GM21423 (cell line): ENCODE data around the gene DLG2.
"Not testable (repeated sequence)": the region's sequence is repeated elsewhere in the genome, so short reads cannot be mapped to it uniquely, and the experiment has no call there.

Experiments
- ATAC-seq: cut with Tn5 transposase; IDR thresholded peaks from one replicate; pipeline ENCODE4 v1.9.1; 2021; ENCODE audit warnings: mild to moderate bottlenecking, moderate library complexity; ENCODE audit not compliant: unreplicated experiment

DLG2 gene

GRCh38 chr11:85044911-85045310 is 582.2 kb downstream of the DLG2 start:
- no peak for ATAC-seq

GRCh38 chr11:85042361-85042760 is 584.8 kb downstream of the DLG2 start:
- no peak for ATAC-seq

DNA sequence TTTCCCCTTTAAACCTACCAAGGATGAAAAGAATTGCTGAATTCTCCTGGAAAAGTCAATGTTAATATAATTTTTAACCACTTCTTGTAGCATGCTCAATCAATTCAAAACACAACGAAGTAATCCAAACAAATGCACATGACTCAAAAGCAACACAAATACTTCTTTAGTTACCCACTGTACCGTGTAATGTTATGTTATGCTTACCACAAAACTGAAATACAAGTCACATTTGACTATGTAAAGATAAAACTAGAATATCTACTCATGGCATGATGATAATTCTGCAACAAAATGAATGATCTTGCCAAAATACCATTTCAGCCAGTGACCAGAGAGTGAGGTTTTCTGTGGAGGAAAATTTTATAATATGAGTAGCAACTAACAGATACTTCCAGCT is 587.0 kb downstream of the DLG2 start:
- ATAC-seq, result no peak

GRCh38 chr11:85029964-85030363 is 597.2 kb downstream of the DLG2 start:
- ATAC-seq, result no peak

DNA sequence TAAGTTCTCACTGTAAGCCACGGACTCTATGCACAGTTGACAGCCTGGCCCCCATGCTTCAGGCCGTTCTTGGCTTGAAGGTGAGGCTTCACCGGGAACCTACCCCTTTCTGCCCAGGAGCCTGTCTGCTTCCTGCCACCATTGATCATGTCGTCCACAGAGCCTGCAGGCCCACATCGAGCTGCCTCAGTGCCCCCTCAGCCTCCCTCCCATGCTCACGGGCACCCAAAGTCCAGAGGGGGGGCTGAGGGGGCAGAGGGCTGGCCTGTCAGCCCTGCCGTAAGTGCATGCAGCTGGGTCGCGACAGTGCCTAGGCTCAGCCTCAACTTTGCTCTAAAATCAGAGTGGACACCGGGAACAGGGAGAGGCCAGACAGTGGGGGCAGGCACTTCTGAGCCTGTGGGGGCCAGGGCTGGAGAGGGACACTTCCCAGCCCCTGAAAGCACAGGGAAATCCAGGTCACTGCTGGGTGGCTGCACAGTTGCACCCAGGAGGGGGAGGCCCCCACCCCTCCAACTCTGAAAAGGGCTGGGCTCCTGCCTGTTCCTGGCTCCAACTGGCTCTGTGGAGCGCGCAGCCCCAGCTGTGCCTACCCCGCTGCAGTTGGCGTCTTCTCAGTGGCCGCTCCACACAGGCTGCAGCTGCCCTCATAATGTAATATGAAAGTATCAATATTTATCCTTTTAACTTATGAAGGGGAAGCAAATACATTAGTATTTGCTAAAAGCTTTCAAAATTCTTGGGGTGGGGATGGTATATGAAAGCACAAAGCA is 598.6 kb downstream of the DLG2 start:
- ATAC-seq, result no peak

- no peak for ATAC-seq
Measured at GRCh38 chr11:85027346-85027745, 599.8 kb downstream of the DLG2 start.

- ATAC-seq, result no peak
Measured at GRCh38 chr11:85021058-85021457, 606.1 kb downstream of the DLG2 start.

DNA sequence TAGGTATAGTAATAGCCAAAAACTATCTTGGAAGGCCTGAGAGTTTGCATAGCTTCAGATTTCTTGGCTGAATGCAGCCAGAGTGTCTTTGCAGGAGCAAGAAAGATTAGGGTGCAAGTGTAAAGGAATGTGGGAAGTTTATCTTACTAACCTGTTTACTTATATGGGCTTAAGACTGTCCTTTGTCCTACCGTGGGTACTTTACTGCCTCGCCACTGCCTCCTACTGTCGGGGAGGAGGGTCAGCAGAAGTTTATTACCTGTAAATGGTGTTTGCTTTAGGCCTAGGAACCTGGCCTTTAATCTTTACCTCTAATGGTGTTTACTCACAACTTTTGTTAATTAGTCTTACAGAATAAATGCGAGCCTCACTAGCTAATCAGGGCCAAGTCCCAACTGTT is 633.8 kb downstream of the DLG2 start:
- no peak for ATAC-seq

DNA sequence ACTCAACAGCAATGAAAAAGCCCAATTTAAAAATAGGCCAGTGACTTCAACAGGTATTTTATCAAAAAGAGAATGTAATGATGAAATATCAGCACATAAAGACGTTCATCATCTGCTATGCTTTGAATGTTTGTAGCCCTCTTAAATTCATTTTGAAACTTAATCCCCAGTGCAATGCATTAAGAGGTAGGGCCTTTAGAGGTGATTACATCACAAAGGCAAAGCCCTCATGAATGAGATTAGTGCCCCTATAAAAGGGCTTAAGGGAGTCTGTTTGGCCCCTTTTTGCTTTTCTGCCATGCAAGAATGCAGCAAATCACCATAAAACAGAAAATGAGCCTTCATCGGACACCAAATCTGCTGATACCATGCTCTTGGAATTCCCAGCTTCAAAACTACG is 637.0 kb downstream of the DLG2 start:
- ATAC-seq, result no peak

GRCh38 chr11:84987686-84988187 is 639.4 kb downstream of the DLG2 start:
- not testable (repeated sequence) for ATAC-seq

- ATAC-seq, result no peak
Measured at GRCh38 chr11:84981301-84981700, 645.8 kb downstream of the DLG2 start.

DNA sequence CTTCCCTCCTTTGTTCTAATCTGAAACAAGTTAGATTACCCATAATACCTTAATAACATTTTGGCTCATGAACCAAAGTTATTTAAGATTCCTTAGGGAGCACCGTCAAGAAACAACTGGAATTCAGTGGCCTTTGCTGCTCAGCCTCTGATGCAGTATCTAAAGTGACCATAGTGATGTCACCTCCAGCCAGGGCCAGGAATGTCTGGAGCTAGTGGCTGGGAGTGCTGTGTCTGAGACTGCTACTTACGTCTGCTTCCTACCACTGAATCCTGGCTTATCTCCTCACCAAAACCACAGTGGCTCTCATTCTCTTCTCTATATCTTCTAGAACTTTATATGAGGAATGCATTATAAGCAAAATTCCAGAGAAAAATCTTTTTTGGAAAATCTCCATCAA is 658.0 kb downstream of the DLG2 start:
- ATAC-seq, result no peak

GRCh38 chr11:84965484-84965883 is 661.7 kb downstream of the DLG2 start:
- no peak for ATAC-seq

DNA sequence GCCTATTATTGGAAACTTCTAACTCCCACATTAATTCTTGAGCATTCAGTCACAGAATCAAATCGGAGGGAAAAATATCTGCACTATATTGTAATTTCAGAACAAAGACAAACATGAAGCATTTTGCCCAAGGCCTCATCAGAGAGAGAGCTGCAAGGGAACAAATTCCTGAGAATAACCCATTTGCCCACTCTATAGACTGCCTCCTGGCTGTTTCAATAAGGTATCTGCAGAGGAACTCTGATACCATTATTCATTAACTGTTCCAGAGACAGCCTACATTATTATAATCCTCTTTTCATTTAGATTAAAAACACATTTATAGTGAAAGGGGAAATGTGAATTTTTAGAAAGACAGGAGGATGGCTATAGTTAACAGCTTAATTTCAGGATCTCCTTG is 663.9 kb downstream of the DLG2 start:
- ATAC-seq, result no peak

- no peak for ATAC-seq
Measured at GRCh38 chr11:84962018-84962417, 665.1 kb downstream of the DLG2 start.

- ATAC-seq, result no peak
Measured at GRCh38 chr11:84958295-84958694, 668.8 kb downstream of the DLG2 start.

- ATAC-seq, result no peak
Measured at GRCh38 chr11:84950569-84951270, 676.4 kb downstream of the DLG2 start.

DNA sequence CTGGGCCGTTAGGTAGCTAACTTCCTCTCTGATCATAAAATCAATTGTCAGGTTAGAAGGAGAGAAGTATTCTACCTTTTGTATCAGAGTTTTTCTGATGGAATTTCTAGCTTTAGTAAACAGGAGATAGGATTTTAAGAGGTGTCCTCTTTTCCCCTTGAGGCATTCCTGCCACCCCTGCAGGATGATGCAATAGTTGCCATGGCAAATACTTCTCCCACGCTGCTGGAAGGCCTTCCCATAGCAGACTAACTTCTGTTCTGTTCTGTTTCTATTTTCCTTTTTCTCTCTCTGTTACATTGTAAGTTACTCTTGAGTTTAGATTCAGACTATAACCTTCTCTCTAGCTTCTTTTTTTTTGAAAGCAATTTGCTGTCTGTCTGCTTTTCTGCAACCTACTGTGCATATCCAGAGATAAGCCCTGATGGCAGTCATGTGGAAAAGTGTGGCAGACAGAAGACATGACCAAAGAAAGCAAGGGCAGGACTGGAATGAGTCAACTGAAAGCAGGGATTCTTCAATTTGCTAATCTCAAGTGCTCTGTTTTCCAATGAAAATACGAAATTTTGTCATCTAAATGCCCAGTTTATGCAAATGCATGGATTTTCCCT is 679.1 kb downstream of the DLG2 start:
- no peak for ATAC-seq

GRCh38 chr11:84947070-84947469 is 680.1 kb downstream of the DLG2 start:
- no peak for ATAC-seq

DNA sequence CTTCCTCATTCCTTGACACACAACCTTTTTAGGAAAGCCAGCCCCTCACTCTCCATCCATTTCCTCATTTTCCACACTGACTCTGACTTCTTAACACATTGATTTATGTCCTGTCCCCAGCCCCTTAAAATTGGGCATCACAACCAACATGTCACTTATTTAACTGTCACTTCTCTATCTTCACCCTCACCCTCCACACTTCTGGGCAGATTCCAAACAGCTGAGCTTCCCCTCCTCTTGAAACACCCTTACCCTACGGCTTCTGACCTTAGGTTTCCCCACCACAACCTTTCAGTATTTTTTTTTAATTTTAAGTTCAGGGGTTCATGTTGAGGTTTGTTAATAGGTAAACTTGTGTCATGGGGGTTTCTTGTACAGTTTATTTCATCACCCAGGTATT is 696.3 kb downstream of the DLG2 start:
- no peak for ATAC-seq

- ATAC-seq, result no peak
Measured at GRCh38 chr11:84929738-84930137, 697.4 kb downstream of the DLG2 start.

DNA sequence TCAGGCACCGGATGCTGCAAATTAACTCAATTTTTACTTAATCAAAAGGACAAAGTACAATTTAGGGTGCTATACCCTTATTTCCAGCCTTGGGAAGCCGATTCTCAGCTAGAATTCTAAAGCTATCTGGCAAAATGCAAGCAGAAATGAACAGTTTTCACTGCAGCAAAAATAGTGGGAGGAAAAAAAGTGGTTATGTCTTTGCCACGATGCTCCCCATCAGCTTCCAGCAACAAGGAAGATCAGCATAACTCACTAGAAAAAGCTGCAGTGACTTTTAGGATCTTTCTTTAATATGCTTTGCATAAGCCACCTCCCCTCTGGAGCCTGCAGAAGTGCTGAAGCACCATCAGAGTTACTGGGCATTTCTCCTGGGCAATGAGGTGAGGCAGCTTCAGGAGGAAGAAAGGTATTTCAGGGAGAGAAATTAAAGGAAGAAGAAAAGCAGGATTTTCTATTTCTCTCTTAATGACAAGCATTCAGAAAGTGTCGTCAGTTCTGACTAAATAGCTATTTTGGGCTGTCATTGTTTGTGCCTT is 702.9 kb downstream of the DLG2 start:
- no peak for ATAC-seq
